Epithelial cell of umbilical artery (primary cell): ENCODE results near the gene PCID2. TPM values are rescaled to one million over a fixed set of nuclear protein-coding genes. Genes with fewer than 3 reads are reported as not detected.

Experiments used
- total RNA-seq: library from RNA; depleted of rRNA; stranded (reverse); fragments of >200 nt; gene quantifications from 2 replicates; pipeline ENCODE4 v1.2.3, GENCODE V29; 2014

The PCID2 gene
- total RNA-seq, result 65.3 and 90.9 TPM in 2 replicates

GRCh38 chr13:113208421-113209335 is at the start of gene PCID2:
TSS of gene PCID2 (minus strand) at chr13:113208669. CDS start at chr13:113208634, 35 bp downstream.

GRCh38 chr13:113209336-113209758 is 878 bp upstream of the PCID2 start, which contains the start of gene CUL4A:
TSS of gene CUL4A (plus strand) at chr13:113209613. CDS start at chr13:113209628, 15 bp downstream.

DNA sequence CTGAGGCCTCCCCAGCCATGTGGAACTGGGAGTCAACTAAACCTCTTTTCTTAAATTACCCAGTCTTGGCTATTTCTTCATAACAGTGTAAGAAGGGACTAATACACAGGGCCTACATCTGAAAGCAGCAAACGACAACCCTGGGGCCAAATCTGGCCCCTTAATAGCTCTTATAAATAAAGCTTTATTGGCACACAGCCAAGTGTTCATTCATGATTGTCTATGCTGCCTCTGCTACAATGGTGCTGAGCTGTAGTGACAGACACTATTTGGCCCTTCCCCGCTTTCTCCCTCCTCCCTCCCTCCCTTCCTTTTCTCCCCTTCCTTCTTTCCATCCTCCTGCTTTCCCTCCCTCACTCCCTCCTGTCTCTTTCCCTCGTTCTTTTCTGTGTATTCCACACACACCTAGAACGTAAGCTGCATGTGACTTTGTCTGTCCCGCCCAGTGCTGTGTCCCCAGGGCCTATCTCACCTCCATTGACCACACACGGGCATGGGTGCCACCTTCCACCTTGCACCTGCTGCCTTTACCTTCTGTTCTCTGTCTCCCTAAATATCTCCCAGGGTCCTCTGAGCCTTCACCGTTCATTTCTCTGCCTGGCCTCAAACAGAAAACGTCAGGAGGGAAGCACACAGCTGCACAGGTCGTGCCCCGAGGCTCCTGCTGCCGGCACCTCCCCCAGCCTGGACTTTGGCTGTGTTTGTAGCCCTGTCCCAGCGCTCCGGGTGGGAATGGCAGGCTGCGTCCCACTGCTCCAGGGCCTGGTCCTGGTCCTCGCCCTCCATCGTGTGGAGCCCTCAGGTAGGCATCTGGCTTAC is 50.3 kb downstream of the PCID2 start, which contains the start of gene PROZ:
PROZ (plus strand) TSS at position 720 of the 819 bp plus-strand sequence; CDS start at position 733, 13 bp downstream.

Other genes starting within 250 kb of the PCID2 start
- gene MCF2L, start 239.5 kb downstream of the PCID2 start, total RNA-seq, result under 0.01 TPM in 1 of 2 replicates, not detected in the other
- gene F7, start 102.9 kb downstream of the PCID2 start, total RNA-seq, result not detected in 2 replicates
- not detected in 2 replicates for gene F10, start 85.9 kb downstream of the PCID2 start, total RNA-seq
- not detected in 2 replicates for gene PROZ, start 50.0 kb downstream of the PCID2 start, total RNA-seq
- gene CUL4A, start 944 bp upstream of the PCID2 start, total RNA-seq, result 116 and 134 TPM in 2 replicates
- 106 and 121 TPM in 2 replicates for gene LAMP1, start 88.6 kb upstream of the PCID2 start, total RNA-seq
- 0.30 and 0.32 TPM in 2 replicates for gene GRTP1, start 155.5 kb upstream of the PCID2 start, total RNA-seq
- under 0.01 and 0.30 TPM in 2 replicates for gene ADPRHL1, start 244.8 kb upstream of the PCID2 start, total RNA-seq